ENCODE measurements around the gene NACC1.

NACC1 gene

GRCh38 chr19:13117772-13118423 lies at the start of gene NACC1:
Gene NACC1 (plus strand): TSS chr19:13118264. CDS start chr19:13135208, 16,944 bp downstream.
- peak; percentile 80 for DNase-seq

DNA sequence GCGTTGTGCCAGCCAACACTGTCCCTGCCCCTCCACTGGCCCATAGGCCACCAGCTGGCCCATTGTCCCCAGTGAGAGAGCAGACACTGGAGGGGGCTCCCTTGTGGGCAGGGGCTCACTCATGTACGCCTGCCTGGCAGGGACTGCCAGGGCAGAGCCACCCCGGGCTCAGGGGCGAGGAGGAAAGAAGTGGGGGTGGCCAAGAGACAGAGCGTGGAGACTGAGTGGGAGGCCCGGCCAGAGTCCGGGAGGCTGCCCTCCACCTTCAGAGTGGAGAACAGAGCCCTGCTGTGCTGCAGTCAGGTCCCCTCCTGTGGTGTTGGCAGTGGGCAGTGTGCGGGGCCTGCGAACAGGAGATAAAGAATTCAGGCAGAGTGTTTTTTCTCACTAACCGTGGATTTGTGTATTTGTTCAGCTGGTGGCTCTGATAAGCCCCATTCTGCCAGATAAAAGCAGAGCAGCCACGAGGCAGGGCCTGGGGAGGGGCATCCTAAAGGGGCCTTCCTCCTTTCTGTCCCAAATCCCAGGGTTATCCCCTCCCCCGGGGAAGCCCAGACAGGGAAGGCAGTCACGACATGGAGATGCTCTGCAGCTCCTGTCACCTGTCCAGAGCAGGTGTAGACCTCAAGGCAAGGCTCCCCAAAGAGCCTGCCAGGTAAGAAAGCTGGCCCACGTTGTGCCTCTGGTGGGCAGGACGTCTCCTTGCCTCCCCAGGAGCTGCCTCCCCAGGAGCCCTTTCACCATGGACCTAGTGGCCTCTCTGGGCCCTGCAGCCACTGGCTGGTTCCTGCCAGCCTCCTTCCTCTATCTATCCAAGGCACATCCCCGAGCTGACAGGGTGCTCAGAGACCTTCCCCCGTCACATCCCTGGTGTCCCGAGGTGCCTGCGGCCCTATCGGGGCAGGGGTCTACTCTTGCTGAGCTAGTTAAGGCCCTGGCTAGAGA lies 48.4 kb upstream of the NACC1 start:
- no peak for DNase-seq

GRCh38 chr19:13070425-13071140 lies 47.5 kb upstream of the NACC1 start:
- no peak for DNase-seq

GRCh38 chr19:13071444-13072187 lies 46.4 kb upstream of the NACC1 start:
- no peak for DNase-seq

DNA sequence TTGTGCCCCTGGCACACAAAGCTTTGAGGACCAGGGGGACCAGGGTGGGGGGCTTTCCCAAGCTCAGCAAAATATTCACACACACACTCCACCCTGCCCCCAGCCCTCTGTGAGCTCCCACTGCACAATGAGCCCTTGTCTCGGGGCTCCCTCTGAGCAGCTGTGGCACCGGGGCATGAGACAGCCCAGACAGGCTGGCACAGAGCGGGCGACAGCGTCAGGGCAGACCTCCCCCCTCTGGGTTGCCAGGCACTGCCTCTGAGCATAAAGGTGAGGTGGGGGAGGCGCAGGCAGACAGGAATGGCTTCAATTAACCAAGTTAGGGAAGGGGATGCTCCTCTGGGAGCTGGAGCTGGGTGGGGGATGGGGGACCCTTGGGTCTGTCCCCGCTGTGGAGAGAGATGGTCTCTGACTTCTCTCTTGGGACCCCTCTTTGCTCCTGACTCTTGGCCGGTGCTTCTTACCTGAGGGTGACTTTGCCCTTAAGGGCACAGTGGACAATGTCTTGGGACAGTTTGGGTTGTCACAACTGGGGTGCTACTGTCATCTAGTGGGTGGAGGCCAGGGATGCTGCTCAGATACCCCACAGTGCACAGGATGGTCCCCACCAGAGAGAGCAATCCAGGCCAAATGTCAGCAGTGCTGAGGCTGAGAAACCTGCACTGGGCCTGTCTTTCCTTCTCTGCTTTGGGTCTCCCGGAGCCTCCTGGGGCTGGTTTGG lies 45.7 kb upstream of the NACC1 start:
- DNase-seq = no peak

DNA sequence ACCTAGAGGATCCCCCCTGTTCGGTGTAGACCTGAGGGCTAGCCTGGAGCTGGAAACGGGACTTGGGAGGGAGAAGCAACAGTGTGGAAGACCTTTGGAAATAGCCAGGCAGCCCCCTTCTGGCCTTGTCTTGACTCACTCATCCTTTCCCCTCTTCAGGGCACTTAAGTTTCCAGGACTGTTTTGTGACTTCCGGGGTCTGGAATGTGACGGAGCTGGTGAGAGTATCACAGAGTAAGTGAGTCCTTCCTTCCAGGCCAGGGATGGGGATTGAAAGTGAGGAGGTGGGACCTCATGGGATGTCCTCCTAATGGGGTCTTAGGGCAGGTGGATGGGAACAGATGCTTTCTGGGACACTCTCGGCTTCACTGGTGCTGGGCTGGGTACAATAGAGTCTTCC lies 44.8 kb upstream of the NACC1 start:
- DNase-seq = no peak

DNA sequence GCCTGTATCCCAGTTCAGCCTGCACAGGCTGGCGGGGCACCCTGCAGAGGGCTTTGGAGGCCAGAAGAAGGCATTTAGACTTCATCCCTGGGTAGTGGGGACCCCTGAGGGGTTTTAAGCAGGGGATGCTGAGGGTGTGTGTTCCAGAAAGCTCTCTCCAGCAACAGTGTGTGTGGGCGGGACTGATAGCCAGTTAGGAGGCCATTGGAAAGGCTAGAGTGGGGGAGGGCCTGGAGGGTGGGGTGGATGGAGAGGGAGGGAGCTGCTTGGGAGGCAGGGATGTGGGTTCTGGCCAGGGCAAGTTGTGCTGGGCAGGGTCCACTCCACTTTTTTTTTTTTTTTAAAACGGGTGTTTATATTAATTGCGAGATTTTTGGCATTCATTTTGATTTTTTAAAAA lies 43.7 kb upstream of the NACC1 start:
- no peak for DNase-seq

- no peak for DNase-seq
Observed at GRCh38 chr19:13076320-13076719, 41.7 kb upstream of the NACC1 start.

DNA sequence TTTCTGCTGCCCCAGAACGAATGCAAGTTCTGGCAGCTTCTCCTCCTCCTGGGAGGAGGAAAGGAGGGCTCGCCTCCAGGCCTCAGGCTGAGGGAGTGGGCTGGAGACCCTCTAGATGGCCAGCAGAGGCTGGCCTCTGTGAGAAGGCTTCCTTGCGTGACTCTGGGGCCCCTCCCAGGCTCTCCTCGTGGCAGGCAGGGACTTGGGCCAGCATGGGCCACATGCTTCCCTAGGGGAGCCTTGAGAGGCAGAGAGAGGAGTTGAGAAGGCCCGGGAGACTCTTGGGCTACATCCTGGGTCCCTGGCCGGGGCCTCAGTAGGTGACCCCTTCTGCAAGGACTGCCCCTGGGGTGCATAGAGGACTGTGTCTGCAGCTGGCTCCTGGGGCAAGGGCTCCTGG lies 41.3 kb upstream of the NACC1 start:
- no peak for DNase-seq

- DNase-seq = no peak
Observed at GRCh38 chr19:13077240-13077639, 40.8 kb upstream of the NACC1 start.

GRCh38 chr19:13078381-13078780 lies 39.7 kb upstream of the NACC1 start:
- DNase-seq = no peak

- DNase-seq = no peak
Observed at GRCh38 chr19:13078897-13079541, 39.0 kb upstream of the NACC1 start.

- DNase-seq = no peak
Observed at GRCh38 chr19:13079542-13079986, 38.5 kb upstream of the NACC1 start.

GRCh38 chr19:13082192-13083007 lies 35.7 kb upstream of the NACC1 start:
- no peak for DNase-seq

GRCh38 chr19:13083008-13083404 lies 35.1 kb upstream of the NACC1 start:
- no peak for DNase-seq

- DNase-seq = no peak
Observed at GRCh38 chr19:13083627-13084026, 34.4 kb upstream of the NACC1 start.

DNA sequence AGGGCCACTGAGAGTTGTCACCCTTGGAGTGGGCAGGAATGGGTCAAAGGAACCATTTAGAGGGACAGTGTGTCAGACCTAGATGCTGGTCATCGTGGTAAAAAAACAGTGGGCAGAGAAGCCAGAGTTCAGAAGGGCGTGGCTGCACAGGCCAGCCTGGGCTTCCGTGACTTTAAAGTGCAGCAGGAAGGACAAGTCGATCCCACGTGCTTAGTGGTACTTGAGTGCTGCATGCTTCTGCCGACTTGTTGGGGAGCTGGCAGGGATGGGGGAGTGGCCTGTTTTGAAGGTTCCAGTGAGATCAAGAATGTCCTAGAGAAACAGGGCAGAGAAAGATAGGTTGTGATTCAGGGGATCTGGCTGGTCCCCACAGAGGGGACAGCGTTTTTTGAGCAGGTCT lies 32.4 kb upstream of the NACC1 start:
- no peak for DNase-seq

GRCh38 chr19:13086341-13086740 lies 31.7 kb upstream of the NACC1 start:
- DNase-seq = no peak

DNA sequence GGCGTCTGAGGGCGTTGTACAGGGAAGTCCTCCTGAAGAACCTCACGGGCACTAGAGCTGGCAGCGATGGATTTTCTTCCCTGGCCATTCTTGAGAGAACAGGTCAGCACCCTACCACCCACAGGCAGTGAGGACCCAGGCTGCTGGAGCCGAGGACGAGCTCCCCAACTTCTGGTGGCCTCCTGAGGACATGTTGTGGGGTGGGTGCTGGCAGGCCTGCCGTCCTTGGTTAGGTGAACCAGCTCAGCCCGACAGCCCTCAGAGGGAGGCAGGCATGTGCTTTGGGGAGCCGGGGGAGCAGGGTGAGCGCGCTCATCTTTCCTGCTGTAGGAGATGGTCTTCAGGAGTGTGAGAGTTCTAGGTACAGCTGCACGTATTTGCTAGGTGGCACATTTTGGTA lies 30.8 kb upstream of the NACC1 start:
- DNase-seq = no peak

- no peak for DNase-seq
Observed at GRCh38 chr19:13087795-13088537, 30.1 kb upstream of the NACC1 start.

Measured in NCI-H226 (cell line).